Measurements from ENCODE around the gene CYP27A1. TPM values are rescaled to one million over a fixed set of nuclear protein-coding genes. Genes with fewer than 3 reads are reported as not detected.

The CYP27A1 gene
- total and polyA plus RNA-seq, 2 of the 4 experiments (the other 2 are of a cell fraction), result 5.2 to 5.3 TPM

DNA sequence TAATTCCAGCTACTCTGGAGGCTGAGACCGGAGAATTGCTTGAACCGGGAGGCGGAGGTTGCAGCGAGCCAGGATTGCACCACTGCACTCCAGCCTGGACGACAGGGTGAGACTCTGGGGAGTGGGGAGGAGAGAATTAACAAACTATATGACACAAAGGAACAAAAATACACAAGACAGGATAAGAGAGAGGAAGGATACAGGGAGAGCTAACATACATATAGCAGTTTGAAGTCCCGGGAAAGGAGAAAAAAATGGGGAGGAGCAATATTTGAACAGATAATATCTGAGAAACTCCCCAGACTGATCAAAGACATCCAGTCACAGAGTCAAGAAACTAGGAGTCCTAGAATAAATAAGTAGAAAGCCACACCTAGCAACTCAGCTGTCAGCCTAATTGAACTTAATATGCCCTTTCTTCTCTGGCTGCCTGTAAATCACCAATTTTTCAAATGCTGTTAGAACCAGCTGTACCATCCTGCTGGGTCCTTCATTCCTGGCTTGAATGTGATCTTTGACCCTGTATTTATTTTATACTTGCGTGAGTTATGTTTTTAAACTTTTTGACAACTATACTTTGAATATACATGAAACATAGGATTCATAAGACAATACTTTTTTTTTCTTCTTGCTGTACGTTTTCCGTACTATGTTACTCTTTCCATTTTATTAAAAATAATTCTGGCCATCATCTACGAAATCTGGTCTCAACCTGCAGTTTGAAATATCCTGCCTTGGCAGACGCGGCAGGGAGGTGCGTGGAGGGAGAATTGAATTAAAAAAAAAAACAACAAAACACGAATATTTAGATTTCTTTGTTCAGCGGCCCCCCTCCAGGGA is 876 bp upstream of the CYP27A1 start (continued):
- no peak for TF ChIP-seq BHLHE40 (IDR thresholded peaks at IDR 0.05; ENCODE audit: low read depth, low read length)

DNA sequence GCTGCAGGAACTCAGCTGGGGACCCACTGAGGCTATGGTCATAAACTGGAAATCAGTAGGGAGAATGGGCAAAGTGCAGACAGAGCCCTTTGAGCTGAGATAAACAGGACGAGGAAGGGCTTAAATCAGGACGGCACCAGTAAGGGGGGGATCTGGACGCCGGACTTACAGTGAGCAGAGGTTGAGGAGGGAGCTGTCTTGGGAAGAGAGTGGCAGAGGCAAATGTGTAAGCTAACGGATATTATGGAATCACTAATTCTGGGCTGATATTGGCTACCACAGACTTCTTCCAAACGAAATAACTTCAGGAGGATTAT is 539 bp downstream of the CYP27A1 start:
- H2AK5ac ChIP-seq (ENCODE audit: low read depth, low read length), result peak overlapping the region; percentile 43; the same call in 1 of the 2 replicates
- no peak overlapping the region for H2BK20ac ChIP-seq (ENCODE audit: low read depth, low read length)
- H3K4me1 ChIP-seq (ENCODE audit: control insufficient read depth, insufficient read depth, low read length), result peaks cover 3% of the 10 kb centered on the region; the same call in 1 of the 2 replicates
- no peaks in the 10 kb centered on the region for H4K20me1 ChIP-seq (ENCODE audit: insufficient read depth, low read length)
- peak overlapping the region; percentile 55 for H3K9ac ChIP-seq (ENCODE audit: low read depth, low read length)
- H3K4ac ChIP-seq (ENCODE audit: low read depth, low read length), result peak overlapping the region; percentile 68
- H3K9me3 ChIP-seq (ENCODE audit: control insufficient read depth, insufficient read depth, low read length), result no peaks in the 10 kb centered on the region
- peaks cover 0 to 5% of the 10 kb centered on the region in 2 experiments; a peak in 2 of 4 replicates for H3K79me1 ChIP-seq (ENCODE audit: low read depth in 1 of 2, low read length in 2 of 2)
- no peak overlapping the region for H3K27ac ChIP-seq (ENCODE audit: insufficient read depth, low read length)
- dilution Hi-C loops (cut with HindIII; ENCODE audit: low sequenced_read_pairs, unreplicated experiment), result no loop called here
- POLR2A ChIA-PET (ENCODE audit: unreplicated experiment), result interaction anchor here (0.8 kb wide), 1 partner anchor 123 kb away, joined by 4 read pairs; the partner anchor contains the start of genes BCS1L and ZNF142
- H3K9me1 ChIP-seq (ENCODE audit: insufficient read depth, low read length), result peaks cover 3% of the 10 kb centered on the region; the same call in 1 of the 2 replicates
- peak overlapping the region; percentile 86 for H3K4me2 ChIP-seq (ENCODE audit: low read depth, low read length)
- 0 out of 2 replicates have a peak, but pooled peaks cover 2% of the 10 kb centered on the region for H3K36me3 ChIP-seq (ENCODE audit: control insufficient read depth, insufficient read depth, low read length)
- peak overlapping the region; percentile 19; the same call in 1 of the 2 replicates for H4K91ac ChIP-seq (ENCODE audit: insufficient read depth, low read depth, low read length)
- peak overlapping the region; percentile 70 to 91; a peak in 2 of 4 replicates for H4K8ac ChIP-seq (ENCODE audit: low read depth in 2 of 2, low read length in 2 of 2)
- no TSS peak for BruUV-seq (replicated peaks)
- CTCF ChIA-PET, result interaction anchor here (1.6 kb wide), 1 partner anchor 12 kb away, joined by 4 read pairs; no protein-coding TSS in a partner anchor
- peak overlapping the region; percentile 68; the same call in 1 of the 2 replicates for H3K23ac ChIP-seq (ENCODE audit: low read depth, low read length)
- no peak overlapping the region; the same call in 1 of the 2 replicates for H3K56ac ChIP-seq (ENCODE audit: extremely low read depth, insufficient read depth, low read length)
- 48% methylated on average over 4 of the region's 6 CpGs; no CpG with 5 or more reads in 1 of the 2 experiments for WGBS, 2 experiments (ENCODE audit: extremely low coverage in 2 of 2, insufficient read length in 1 of 2)
- peak overlapping the region; percentile 62 for H2AK9ac ChIP-seq (replicated peaks; ENCODE audit: low read depth, low read length, poor library complexity)
- DNase-seq (no peak), ATAC-seq (ENCODE audit: low read depth) (peak; percentile 10; the same call in 1 of the 2 replicates)
- in situ Hi-C loops (cut with MboI; ENCODE audit: low sequenced_read_pairs), result no loop called here
- peak overlapping the region; percentile 44 for H3K4me3 ChIP-seq (ENCODE audit: insufficient read depth, low read depth, low read length)
- peak overlapping the region; percentile 12; the same call in 1 of the 2 replicates for H2BK120ac ChIP-seq (ENCODE audit: low read depth, low read length)
- no peaks in the 10 kb centered on the region for H3K27me3 ChIP-seq (ENCODE audit: control insufficient read depth, insufficient read depth, low read length)
- peak overlapping the region; percentile 69 for H4K5ac ChIP-seq (ENCODE audit: low read depth, low read length)
- H2BK15ac ChIP-seq (ENCODE audit: low read depth, low read length), result no peak overlapping the region
- no peak overlapping the region for H3K18ac ChIP-seq (ENCODE audit: low read depth, low read length)
- H2BK5ac ChIP-seq (ENCODE audit: low read depth, low read length, poor library complexity, severe bottlenecking), result no peak overlapping the region
- peak overlapping the region; percentile 60; the same call in 1 of the 2 replicates for H3K14ac ChIP-seq (replicated peaks; ENCODE audit: low read depth, low read length)
- peak overlapping the region; percentile 97 for H2AFZ ChIP-seq (replicated peaks; ENCODE audit: low read length, poor library complexity)
- intact Hi-C loops (cut with micrococcal nuclease), result loop anchor here (5.0 kb wide), 1 partner anchor 55 kb away; no protein-coding TSS in a partner anchor
- TF ChIP-seq CEBPB (IDR thresholded peaks at IDR 0.05; ENCODE audit: low read depth, low read length) (no peak), CHD1 (IDR thresholded peaks at IDR 0.05; ENCODE audit: low read depth, low read length) (no peak), RFX5 (IDR thresholded peaks at IDR 0.05; ENCODE audit: low read depth, low read length) (no peak), FOS (IDR thresholded peaks at IDR 0.05; ENCODE audit: low read depth, low read length) (no peak), SMC3 (IDR thresholded peaks at IDR 0.05; ENCODE audit: low read depth, low read length) (no peak), NFE2L2 (IDR thresholded peaks at IDR 0.05; ENCODE audit: low read depth, low read length) (no peak), RCOR1 (IDR thresholded peaks at IDR 0.05; ENCODE audit: insufficient replicate concordance, low read length) (no peak)
- TF ChIP-seq, protein P1, sequence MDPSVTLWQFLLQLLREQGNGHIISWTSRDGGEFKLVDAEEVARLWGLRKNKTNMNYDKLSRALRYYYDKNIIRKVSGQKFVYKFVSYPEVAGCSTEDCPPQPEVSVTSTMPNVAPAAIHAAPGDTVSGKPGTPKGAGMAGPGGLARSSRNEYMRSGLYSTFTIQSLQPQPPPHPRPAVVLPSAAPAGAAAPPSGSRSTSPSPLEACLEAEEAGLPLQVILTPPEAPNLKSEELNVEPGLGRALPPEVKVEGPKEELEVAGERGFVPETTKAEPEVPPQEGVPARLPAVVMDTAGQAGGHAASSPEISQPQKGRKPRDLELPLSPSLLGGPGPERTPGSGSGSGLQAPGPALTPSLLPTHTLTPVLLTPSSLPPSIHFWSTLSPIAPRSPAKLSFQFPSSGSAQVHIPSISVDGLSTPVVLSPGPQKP (IDR thresholded peaks at IDR 0.05; ENCODE audit: borderline replicate concordance, low read depth, low read length), result no peak
- TF ChIP-seq, protein P2, sequence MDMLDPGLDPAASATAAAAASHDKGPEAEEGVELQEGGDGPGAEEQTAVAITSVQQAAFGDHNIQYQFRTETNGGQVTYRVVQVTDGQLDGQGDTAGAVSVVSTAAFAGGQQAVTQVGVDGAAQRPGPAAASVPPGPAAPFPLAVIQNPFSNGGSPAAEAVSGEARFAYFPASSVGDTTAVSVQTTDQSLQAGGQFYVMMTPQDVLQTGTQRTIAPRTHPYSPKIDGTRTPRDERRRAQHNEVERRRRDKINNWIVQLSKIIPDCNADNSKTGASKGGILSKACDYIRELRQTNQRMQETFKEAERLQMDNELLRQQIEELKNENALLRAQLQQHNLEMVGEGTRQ (IDR thresholded peaks at IDR 0.05; ENCODE audit: low read depth, low read length), result no peak
- TF ChIP-seq, protein P3, sequence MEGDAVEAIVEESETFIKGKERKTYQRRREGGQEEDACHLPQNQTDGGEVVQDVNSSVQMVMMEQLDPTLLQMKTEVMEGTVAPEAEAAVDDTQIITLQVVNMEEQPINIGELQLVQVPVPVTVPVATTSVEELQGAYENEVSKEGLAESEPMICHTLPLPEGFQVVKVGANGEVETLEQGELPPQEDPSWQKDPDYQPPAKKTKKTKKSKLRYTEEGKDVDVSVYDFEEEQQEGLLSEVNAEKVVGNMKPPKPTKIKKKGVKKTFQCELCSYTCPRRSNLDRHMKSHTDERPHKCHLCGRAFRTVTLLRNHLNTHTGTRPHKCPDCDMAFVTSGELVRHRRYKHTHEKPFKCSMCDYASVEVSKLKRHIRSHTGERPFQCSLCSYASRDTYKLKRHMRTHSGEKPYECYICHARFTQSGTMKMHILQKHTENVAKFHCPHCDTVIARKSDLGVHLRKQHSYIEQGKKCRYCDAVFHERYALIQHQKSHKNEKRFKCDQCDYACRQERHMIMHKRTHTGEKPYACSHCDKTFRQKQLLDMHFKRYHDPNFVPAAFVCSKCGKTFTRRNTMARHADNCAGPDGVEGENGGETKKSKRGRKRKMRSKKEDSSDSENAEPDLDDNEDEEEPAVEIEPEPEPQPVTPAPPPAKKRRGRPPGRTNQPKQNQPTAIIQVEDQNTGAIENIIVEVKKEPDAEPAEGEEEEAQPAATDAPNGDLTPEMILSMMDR (conservative IDR thresholded peaks at IDR 0.05; ENCODE audit: low read depth, low read length), result no peak

Data from IMR-90 (cell line).